GM19238 (cell line): ENCODE data around the gene KRT38.
"Not testable (repeated sequence)": the region's sequence is repeated elsewhere in the genome, so short reads cannot be mapped to it uniquely, and the experiment has no call there.

Source experiments
- DNase-seq: peaks from one replicate; pipeline ENCODE4 v3.0.0; 2011; ENCODE audit warnings: low spot score; ENCODE audit not compliant: insufficient read length

KRT38 gene

DNA sequence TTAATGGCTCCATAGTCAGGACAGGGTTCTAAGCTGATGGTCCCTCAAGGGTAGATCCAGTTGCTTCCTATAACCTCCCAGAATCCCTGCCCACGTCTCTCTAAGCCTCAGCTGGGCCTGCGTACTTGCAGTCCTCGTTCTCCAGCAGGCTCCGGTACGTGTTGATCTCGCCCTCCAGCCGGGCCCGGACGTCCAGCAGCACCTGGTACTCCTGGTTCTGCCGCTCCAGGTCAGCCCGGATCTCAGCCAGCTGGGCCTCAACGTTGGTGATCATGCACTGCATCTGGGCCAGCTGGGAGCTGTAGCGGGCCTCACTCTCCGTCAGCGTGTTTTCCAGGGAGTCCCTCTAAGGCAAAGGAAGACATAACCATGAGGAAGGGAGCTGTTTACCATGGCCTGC, 21.9 kb upstream of the KRT38 start:
- no peak for DNase-seq

DNA sequence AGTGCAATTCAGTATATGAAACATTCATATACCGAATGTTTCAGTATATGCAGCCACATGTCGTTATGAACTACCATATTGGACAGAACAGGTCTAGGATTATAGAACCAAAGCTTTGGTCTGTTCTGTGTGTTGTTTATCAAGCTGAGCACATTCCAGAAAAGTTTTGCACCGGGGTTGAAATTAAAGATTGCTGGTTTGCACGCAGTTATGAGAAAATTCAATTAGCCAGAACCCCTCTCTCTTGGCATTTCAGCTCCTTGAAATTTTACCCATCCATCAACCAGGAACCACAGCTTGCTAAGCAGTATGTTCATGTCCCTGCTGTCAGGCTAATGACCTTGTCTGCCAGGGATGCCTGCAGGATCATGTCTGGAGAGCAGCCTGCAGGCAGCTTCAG, 16.9 kb upstream of the KRT38 start:
- DNase-seq: no peak

DNA sequence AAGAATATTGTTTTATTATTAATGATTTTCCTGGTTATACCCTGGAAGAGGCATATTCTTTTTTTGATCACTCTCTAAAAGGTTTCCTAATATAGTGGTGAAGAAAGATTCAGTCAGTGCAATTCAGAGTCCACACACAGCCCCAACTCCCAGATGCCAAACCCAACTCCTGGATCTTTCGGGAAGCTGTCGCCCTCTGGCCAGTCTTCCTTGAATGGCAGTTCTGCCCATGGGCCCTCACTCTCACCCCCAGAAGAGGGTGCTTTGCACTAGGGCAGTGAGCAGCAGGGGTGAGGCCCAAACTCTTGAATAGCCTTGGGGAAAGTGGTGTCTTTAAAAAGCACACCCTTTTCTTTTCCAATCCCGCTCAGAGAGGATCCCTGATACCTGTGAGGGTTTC, 15.4 kb upstream of the KRT38 start:
- no peak for DNase-seq

DNA sequence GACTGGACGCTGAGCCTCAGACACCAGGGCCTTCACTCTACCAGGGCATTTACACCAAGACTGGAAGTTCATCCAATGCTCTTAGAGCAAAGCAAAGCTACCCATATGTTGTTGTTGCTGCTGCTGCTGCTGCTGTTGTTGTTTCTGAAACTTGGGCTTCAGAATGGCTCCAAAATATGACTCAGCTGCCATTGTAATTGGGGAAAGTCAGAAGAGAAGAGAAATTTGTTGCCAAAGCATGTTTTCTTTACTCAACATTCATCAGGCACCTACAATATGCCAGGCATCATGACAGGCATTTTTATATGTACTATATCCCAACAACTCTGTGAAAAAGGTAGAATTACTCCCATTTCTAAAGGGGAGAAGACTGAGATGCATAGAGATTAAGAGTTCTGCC, 14.5 kb upstream of the KRT38 start:
- DNase-seq: no peak

DNA sequence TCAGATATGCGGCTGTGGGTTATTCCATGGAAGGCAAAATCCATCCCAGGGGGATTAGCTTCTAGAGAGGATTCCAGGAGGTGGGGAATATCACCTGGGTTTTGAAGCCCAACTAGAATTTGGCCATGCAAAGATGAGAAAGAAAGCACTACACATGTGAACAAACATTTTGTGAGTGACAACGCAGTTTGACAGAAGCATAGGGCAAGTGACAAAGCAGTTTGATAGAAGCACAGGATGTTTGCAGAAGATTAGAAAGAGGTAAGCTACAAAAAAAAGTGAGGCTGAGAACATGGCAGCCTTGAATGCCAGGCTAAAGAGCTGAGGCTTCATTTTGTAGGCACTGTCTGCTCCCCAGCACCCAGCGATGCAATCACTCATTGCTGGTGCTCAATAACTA, 12.3 kb upstream of the KRT38 start:
- DNase-seq: no peak

DNA sequence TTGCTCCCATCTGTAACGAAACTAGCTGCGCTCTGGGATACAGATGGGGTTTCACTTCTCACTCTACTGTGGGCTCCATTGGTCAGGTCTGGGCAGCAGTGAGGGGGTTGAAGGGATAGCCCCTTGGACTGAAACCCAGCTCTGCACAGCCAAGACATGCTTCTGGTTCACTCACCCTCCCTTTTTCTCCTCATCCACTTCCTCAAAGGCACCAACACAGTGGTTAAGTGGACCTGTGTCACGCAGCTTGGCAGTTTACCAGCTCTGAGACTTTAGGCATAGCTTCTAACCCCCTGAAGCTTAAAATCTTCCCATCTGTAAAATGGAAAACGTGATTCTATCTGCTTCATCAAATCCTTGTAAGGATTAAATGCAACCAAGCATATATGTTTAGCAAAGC, 11.5 kb upstream of the KRT38 start:
- no peak for DNase-seq

DNA sequence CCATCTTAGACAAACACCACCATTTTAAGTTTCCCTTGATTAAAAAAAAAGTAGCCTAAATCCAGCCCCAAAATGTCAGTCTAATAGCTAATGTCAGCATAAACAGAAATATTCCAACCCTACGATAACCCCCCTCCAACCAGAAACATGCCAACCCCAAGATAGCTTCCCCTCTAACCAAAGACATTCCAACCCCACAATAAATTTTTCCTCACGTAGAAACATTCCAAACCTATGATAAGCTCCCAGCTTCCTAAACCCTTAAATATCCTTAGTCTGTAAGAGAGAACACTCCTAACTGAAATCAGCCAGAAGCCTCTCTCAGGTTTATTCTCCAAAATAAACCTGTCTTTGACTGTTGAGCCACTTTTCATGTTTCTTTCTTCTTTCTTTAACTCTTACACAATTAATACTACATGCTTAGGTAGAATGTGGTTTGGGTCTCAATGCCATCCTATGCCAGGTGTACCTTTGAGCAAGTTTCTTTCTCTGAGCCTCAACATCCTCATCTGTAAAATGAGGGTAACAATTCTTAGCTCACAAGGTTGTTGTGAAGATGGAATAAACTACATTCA, 10.5 kb upstream of the KRT38 start:
- no peak for DNase-seq

DNA sequence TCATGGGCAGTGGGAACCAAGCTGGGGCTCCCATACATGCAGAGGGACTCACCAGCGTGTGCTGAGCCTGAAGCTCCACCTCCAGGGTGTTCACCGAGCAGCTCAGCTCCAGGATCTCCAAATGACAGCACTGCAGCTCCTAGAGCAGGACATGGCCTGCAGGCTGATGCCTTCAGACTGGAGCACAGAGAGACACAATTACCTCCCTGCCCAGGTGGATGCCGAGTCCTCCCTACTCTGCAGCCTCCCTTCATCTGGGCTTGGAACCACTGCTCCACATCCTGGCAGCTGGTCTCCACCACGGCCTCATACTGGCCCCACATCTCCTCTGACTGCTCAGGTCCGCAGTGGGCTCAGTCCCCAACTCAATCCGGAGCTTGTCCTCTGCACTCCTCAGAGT, 8.2 kb upstream of the KRT38 start:
- no peak for DNase-seq

DNA sequence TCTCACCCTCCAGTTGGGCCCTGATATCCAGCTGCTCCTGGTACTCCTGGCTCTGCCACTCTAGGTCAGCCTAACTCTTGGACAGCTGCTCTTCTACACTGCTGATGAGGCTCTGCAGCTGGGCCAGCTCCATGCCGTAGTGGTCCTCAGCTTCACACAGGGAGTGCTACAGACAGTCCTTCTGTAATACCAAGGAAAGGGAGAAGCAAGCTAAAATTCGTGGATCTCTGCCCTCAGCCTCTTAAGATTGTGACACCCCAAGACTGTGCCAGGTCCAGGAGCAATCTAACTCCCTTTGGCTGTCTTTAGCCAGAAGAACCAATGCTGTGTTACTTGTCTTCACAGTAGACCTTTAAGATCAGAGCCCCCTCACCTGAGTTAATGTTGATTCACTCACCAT, 7.7 kb upstream of the KRT38 start:
- DNase-seq: no peak

DNA sequence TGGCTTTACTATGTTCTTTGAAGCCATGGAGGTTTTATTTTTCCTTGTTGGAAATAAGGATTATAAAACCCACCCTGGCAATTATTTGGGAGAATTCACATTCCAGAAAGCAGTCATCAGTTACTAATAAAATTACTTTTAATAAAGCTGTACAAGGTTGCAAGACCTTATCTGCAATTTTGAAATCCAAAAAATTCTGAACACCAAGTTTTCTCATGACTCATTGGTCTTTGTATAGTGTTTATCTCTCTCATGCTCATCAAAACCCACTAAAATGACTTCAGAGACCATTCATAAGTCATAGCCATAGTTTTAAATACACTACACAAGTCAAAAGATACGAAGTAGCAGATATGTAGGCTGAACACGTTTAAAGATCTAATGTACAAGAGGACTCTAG, 6.0 kb upstream of the KRT38 start:
- no peak for DNase-seq

DNA sequence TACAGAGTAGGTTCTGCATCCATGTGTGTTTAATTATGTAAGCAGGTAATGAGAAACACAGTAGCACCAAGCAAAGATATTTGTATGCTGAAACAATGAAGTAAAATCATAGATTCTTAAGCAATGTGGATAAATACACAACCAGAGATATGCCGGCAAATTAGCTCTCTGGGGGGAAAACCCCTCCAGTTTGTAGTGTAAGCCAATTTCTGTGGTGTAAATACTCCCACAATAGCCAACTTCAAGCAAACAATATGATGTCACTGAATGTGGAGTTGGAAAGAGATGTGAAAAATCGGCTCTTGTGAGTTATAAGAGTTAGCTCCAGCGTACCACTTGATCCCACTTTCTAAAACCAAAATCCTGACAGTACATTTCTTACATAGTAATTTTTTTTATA, 3.9 kb upstream of the KRT38 start:
- no peak for DNase-seq

DNA sequence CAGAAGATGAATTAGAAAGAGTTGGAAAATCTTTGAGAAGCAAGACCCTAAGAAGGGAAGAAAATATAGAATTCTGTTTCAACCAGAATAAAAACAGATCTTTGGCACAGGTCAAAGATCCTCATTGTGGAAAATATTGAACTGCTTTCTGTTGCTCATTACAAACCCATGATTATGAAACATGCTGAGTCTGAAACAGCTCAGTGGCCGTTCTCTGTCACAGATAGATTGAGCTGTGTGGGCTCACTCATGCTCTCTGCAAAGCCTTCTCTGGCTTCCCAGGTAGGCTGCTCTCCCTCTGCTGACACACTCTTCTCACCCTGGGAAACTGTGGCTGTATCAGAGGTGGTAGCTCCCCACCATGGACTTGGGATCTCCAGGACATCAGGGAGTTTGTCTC, 3.4 kb upstream of the KRT38 start:
- no peak for DNase-seq

DNA sequence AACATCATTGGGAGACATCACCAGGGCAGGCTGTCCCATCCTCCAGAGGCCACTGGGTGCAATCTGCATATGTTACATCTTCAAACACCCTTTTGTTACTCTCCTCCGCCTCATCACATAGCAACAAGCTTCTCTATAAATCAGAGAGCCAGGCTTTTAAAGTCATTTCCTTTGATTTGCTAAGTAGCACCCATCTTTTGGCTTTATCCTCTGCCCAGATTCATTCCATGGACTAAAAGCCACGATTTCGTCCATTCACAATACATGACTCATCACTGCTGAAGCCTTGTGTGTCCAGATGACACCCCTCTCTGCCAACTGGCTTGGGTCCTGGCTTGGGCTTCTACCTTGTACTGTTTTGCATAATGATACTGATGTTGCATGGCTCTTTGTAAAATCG, 2.0 kb upstream of the KRT38 start:
- DNase-seq: no peak

DNA sequence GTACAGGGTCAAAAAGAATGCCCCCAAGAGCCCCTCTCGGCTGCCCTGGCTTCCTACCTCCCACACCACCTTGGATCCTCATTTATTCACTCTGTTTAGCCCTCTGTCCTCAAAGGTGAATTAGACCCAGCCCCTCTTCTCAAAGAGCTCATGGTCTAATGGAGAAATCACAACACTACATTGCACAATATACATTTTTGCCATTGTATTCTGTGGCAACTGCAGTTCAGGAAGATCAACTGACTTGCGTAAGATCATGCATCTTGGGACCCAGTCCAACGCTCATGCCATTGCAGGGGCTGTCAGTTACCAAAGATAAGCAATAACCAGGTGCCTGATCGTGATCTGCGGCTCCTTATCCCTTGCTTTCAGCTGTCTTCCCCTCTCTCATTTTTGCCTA, 1.4 kb downstream of the KRT38 start:
- no peak for DNase-seq

DNA sequence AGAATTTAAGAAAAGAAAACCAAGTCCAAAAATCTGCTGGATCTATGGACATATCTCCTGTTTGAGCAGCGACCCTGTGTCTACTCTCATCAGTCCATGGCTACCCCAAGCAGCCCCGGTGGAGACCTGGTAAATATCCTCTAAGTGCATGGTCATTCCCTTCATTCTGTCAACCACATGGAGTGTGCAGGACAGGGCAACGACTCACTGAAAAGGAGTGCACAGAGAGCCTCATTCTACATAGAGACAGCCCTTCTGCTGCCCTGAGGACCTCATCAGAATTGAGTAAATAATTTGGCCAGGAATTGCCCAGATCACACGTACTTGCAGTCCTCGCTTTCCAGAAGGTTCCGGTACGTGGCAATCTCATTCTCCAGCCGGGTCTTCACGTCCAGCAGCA, 3.0 kb downstream of the KRT38 start:
- DNase-seq: no peak

DNA sequence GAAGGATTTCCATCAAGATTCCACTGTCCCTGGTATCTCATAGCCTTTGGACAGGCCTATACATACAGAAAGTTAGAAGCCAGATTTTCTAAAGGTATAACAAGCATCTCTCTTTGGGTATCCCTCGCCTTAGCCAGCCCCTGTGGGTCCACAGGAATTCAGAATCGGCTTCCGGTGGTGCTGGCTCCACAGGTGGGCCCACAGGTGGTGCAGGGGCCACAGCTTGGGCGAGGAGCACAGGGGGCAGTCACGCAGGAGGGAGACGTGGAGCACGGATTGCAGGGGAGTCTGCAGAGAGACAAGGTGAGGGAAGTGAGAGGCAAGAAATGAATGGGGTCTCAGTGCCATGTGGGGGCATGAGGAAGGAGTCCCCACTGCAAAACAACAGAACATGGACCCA, 3.5 kb downstream of the KRT38 start:
- no peak for DNase-seq

DNA sequence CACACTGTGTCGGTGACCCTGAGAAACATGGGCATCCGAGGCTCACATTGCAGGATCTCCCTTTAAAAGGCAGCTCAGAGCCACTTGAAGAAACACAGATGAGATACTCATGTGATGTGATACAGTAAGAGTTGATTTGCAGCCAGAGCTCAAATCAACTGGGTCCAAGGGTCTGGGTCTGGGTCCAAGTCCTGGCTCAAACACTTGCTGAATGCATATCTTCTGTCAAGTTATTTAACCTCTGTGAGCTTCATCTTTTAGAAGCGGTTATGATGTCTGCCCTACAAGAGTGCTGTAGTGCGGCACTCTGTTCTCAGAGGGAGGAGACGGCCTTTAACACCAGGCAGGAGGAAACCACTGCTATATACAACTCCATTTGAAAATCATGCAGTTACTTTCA, 6.4 kb downstream of the KRT38 start:
- DNase-seq: no peak

DNA sequence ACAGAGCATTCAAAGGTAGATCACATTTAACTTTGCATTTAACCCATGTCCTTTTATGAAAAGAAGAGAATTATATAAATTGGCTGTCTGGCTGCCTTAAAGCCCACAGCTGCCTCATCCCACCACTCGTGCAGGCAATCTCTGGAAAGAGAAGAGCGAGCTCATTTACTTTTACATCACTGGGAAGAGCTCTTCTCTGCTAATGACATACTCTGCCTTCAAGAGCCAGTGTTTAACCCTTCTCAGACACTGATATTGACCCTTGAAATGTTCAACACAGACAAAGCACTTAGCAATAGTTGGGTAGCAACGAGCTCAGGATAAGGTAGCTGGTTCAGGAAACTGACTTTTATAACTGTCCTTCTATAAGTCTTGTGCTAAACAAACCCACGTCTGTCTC, 6.8 kb downstream of the KRT38 start:
- no peak for DNase-seq

DNA sequence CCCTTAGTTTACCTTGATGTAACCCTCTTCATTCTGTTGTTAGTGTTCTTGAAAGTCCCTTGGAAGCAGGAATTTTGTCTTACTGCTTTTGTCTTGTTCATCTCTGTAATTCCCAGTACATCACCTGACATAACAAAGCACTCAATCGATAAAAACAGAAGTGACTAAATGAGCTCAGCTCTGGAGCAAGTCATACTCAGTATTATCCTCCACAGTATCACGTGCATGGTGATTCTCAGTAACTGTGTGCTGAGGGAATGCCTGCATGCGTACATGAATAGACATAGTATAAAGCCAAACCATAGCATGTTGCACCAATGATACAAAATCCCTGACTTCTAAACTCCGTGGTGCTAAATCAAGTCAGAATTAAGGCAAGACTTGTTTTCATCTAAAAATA, 7.2 kb downstream of the KRT38 start:
- DNase-seq: no peak

DNA sequence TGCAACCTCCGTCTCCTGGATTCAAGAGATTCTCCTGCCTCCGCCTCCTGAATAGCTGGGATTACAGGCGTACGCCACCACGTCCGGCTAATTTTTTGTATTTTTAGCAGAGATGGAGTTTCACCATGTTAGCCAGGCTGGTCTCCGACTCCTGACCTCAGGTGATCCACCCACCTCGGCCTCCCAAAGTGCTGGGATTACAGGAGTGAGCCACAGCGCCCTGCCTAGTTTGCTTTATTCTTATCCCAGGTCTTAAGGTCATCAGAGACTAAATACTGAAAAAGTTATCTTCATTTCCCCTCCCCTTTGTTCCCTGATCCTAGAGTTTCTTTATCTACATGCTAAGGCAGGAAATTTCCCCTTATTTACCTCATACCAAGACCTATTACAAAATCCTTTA, 10.4 kb downstream of the KRT38 start:
- not testable (repeated sequence) for DNase-seq

DNA sequence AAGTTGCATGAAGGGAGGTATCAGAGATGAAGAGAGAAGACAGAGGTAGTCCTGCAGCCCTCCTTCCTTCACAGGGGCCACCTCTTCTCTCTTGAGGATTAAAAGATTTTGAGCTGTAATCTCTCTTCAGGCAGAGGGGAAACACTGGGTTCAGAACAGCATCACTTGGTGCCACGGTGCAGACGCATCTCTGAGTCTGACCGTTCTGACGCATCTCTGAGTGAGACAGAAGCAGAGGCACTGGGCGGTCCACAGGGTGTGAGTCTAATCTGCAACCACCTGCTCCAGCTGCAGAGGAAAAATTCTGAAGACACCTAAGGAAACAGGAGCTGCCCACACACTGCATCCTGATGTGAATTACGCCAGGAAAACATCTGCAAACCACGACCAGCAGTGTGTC, 11.1 kb downstream of the KRT38 start:
- DNase-seq: no peak

DNA sequence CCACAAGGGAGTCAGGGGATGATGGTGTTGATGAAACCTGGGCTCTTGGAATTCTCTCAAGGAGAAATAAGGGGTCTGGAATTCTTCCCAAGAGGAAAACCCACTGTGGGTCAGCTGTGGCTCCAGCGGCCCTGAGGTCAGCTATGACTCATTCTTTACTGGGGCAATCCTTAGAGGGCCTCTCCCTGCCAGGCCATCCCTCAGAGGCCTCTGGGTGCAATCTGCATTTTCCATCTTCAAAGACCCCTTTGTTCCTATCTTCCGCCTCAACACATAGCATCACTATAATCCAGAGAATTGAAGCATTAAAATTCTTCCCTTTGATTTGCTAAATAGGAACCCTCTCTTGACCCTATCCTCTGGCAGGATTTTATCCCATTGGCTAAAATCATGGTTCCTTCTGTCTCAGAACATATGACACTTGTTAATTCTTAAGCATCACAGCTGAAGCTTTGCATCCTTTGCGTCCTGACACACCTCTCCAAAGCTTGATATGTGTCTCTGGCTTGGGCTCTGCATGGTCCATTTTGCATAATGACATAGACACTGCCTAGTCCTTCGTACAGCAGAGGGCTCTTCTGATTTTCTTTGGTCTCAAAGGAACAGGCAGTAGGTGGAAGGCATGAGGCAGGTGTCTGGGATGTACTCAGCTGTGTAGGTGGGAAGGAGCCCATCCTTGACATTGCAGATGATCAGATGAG, 12.0 kb downstream of the KRT38 start:
- DNase-seq: no peak

DNA sequence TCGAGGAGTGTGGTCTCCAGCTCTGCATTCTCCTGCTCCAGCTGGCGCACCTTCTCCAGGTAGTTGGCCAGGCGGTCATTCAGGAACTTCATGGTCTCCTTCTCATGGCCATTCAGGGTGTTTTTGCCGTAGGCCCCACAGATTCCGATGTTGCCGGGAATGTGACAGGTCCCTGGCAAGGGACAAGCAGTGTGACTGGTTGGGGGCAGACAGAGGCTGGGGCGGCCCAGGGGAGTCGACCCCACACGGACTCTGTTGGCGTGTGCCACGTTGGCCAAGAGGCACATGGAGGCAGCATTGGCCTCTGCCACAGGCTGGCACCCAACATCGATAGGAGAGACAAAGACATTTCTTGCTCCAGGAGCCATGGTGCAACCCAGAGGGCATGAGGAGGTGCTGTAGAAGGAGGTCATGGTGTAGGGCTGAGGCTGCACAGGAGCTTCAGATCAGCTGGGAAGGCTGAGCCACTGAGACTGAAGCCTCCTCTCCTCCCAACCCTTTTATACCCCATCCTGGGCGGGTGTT, 16.6 kb downstream of the KRT38 start, which contains the start of gene KRT37:
Gene KRT37 (minus strand): TSS at position 475 of the 525 bp plus-strand sequence. CDS start 62 bp downstream, at position 413.
- DNase-seq: no peak
